Left ventricle myocardium superior (tissue), 1 donor: ENCODE data around the gene IGFALS. TPM values are rescaled to one million over a fixed set of nuclear protein-coding genes. Genes with fewer than 3 reads are reported as not detected.
"Not testable (repeated sequence)": the region's sequence is repeated elsewhere in the genome, so short reads cannot be mapped to it uniquely, and the experiment has no call there.

Experiments
- ATAC-seq: fragments of 200-7000 bp; cut with Tn5 transposase; one replicate; pipeline ENCODE4 v1.9.1; 2020; ENCODE audit warnings: mild to moderate bottlenecking, moderate library complexity
- DNase-seq: peaks from one replicate; pipeline ENCODE4 v3.0.0-alpha.2; 2020
- intact Hi-C: fragments of 100-400 bp; cut with micrococcal nuclease; formaldehyde crosslinking; loops from one replicate; pipeline ENCODE4 v1.11.0; 2022
- total RNA-seq: library from RNA; stranded (reverse); fragmentation: NEBNext Ultra II Directional; extraction: Animal tissue kit (Norgen Biotek cat#: 25700); gene quantifications from one replicate; pipeline ENCODE4 v1.2.1, GENCODE V29; 2021
- donor health status: DM: no; HTN: yes; CAD: no; lungs with severe emphysema.

The IGFALS gene
- total RNA-seq, 1 donor from 2014 or later = not detected

GRCh38 chr16:1818873-1819525, 25.5 kb upstream of the IGFALS start:
- no peak for ATAC-seq
- DNase-seq = peak; percentile 21
- intact Hi-C loops = no loop called here

- ATAC-seq = no peak
- intact Hi-C loops = no loop called here
- no peak for DNase-seq
Observed at GRCh38 chr16:1818204-1818872, 24.8 kb upstream of the IGFALS start.

GRCh38 chr16:1817716-1818115, 24.2 kb upstream of the IGFALS start:
- ATAC-seq (no peak), DNase-seq (peak; percentile 19)
- intact Hi-C loops = no loop called here

- peak; percentile 23 for DNase-seq
- ATAC-seq = no peak
- intact Hi-C loops = no loop called here
Observed at GRCh38 chr16:1817276-1817589, 23.7 kb upstream of the IGFALS start.

GRCh38 chr16:1816396-1817275, 23.1 kb upstream of the IGFALS start:
- ATAC-seq (no peak), DNase-seq (no peak)
- intact Hi-C loops = no loop called here

- DNase-seq (peak; percentile 25), ATAC-seq (no peak)
- intact Hi-C loops = no loop called here
Observed at GRCh38 chr16:1815461-1815860, 22.0 kb upstream of the IGFALS start.

- DNase-seq (peak; percentile 85), ATAC-seq (peak; percentile 91)
- intact Hi-C loops = no loop called here
Observed at GRCh38 chr16:1812732-1813163, 19.2 kb upstream of the IGFALS start.

GRCh38 chr16:1810536-1810935, 17.0 kb upstream of the IGFALS start:
- intact Hi-C loops = no loop called here
- no peak for ATAC-seq
- DNase-seq = no peak

- ATAC-seq = no peak
- intact Hi-C loops = no loop called here
Observed at GRCh38 chr16:1810106-1810505, 16.6 kb upstream of the IGFALS start.

GRCh38 chr16:1809281-1809801, 15.8 kb upstream of the IGFALS start:
- intact Hi-C loops = no loop called here
- DNase-seq = peak; percentile 27
- ATAC-seq = no peak

More at GRCh38 chr16:1810106-1810505, 16.6 kb upstream of the IGFALS start:
- DNase-seq = no peak

- ATAC-seq (no peak), DNase-seq (no peak)
Observed at GRCh38 chr16:1808691-1809090, 15.2 kb upstream of the IGFALS start.

GRCh38 chr16:1807626-1808025, 14.1 kb upstream of the IGFALS start:
- no peak for DNase-seq
- intact Hi-C loops = no loop called here
- no peak for ATAC-seq

More at GRCh38 chr16:1808691-1809090, 15.2 kb upstream of the IGFALS start:
- intact Hi-C loops = no loop called here

- no peak for ATAC-seq
Observed at GRCh38 chr16:1800701-1801100, 7.2 kb upstream of the IGFALS start.

GRCh38 chr16:1799263-1799662, 5.8 kb upstream of the IGFALS start:
- DNase-seq, ATAC-seq, intact Hi-C loops: not testable (repeated sequence)

More at GRCh38 chr16:1800701-1801100, 7.2 kb upstream of the IGFALS start:
- DNase-seq = no peak
- intact Hi-C loops = no loop called here

- no peak for DNase-seq
- intact Hi-C loops = no loop called here
- ATAC-seq = no peak
Observed at GRCh38 chr16:1794908-1795666, 1.6 kb upstream of the IGFALS start.

- ATAC-seq (no peak), DNase-seq (no peak)
- intact Hi-C loops = no loop called here
Observed at GRCh38 chr16:1794221-1794871, 841 bp upstream of the IGFALS start.

- intact Hi-C loops = no loop called here
- ATAC-seq = no peak
- DNase-seq = peak; percentile 20
Observed at GRCh38 chr16:1792836-1793577, 498 bp downstream of the IGFALS start.
